GM12878 (cell line): ENCODE data around the gene SFSWAP.

Source experiments
- EP300 ChIP-seq, 2 experiments: fragments of 150-350 bp in 1 of 2; IDR thresholded peaks; 2 replicates each; pipeline ENCODE4 v1.6.1; 2011 to 2012; ENCODE audit warnings: low read depth in 2 of 2, low read length in 2 of 2, borderline replicate concordance in 1 of 2, improper control_type of control experiment in 1 of 2, inconsistent platforms in 1 of 2; ENCODE audit not compliant: control insufficient read depth in 1 of 2
- EZH2 ChIP-seq: IDR thresholded peaks from 2 replicates; pipeline ENCODE4 v1.6.1; 2012; ENCODE audit warnings: low read depth, mild to moderate bottlenecking, control low read depth, inconsistent platforms, low read length, borderline replicate concordance; ENCODE audit not compliant: control insufficient read depth
- NFYA ChIP-seq: IDR thresholded peaks from 2 replicates; pipeline ENCODE4 v1.6.1; 2011; ENCODE audit warnings: low read depth, mild to moderate bottlenecking, low read length, improper control_type of control experiment, borderline replicate concordance
- POLR2A ChIP-seq: IDR thresholded peaks from 2 replicates; pipeline ENCODE4 v1.6.1; 2011; ENCODE audit warnings: low read depth, mild to moderate bottlenecking, low read length
- STAT3 ChIP-seq: IDR thresholded peaks from 2 replicates; pipeline ENCODE4 v1.6.1; 2011; ENCODE audit warnings: low read depth, low read length, improper control_type of control experiment
- TAF1 ChIP-seq: IDR thresholded peaks from 2 replicates; pipeline ENCODE4 v1.6.1; 2011; ENCODE audit warnings: mild to moderate bottlenecking, low read depth, low read length, borderline replicate concordance
- YY1 ChIP-seq: IDR thresholded peaks from 2 replicates; pipeline ENCODE4 v1.6.1; 2011; ENCODE audit warnings: low read depth, mild to moderate bottlenecking, low read length
- TF ChIP-seq, protein P1 (sequence below): fragments of 450-650 bp; IDR thresholded peaks from 2 replicates; pipeline ENCODE4 v1.6.1; 2017; ENCODE audit warnings: mild to moderate bottlenecking

DNA sequence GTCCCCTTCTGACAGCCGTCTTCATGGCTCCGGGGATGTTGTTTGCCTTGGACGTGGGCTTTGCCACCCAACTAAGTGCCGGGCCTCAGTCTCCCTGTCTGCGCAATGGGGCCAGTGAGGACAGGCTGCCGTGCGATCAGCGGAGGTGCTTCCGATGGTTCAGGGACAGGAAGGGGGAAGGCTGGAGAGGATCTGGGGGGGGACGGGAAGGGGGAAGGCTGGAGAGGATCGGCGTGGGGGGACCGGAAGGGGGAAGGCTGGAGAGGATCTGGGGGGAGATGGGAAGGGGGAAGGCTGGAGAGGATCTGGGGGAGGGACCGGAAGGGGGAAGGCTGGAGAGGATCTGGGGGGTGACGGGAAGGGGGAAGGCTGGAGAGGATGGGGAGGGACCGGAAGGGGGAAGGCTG, 120.7 kb downstream of the SFSWAP start:
- TF ChIP-seq, protein P1, sequence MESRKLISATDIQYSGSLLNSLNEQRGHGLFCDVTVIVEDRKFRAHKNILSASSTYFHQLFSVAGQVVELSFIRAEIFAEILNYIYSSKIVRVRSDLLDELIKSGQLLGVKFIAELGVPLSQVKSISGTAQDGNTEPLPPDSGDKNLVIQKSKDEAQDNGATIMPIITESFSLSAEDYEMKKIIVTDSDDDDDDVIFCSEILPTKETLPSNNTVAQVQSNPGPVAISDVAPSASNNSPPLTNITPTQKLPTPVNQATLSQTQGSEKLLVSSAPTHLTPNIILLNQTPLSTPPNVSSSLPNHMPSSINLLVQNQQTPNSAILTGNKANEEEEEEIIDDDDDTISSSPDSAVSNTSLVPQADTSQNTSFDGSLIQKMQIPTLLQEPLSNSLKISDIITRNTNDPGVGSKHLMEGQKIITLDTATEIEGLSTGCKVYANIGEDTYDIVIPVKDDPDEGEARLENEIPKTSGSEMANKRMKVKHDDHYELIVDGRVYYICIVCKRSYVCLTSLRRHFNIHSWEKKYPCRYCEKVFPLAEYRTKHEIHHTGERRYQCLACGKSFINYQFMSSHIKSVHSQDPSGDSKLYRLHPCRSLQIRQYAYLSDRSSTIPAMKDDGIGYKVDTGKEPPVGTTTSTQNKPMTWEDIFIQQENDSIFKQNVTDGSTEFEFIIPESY: no peak
- TF ChIP-seq EP300 (IDR thresholded peaks at IDR 0.05; ENCODE audit: borderline replicate concordance in 1 of 2, control insufficient read depth in 1 of 2, low read depth in 2 of 2, low read length in 2 of 2) (no peak), TAF1 (no peak), EZH2 (no peak), POLR2A (no peak), NFYA (no peak), YY1 (no peak), STAT3 (no peak)
